ENCODE data around the gene MMP1.
"Not testable (repeated sequence)": the region's sequence is repeated elsewhere in the genome, so short reads cannot be mapped to it uniquely, and the experiment has no call there.

MMP1 gene

DNA sequence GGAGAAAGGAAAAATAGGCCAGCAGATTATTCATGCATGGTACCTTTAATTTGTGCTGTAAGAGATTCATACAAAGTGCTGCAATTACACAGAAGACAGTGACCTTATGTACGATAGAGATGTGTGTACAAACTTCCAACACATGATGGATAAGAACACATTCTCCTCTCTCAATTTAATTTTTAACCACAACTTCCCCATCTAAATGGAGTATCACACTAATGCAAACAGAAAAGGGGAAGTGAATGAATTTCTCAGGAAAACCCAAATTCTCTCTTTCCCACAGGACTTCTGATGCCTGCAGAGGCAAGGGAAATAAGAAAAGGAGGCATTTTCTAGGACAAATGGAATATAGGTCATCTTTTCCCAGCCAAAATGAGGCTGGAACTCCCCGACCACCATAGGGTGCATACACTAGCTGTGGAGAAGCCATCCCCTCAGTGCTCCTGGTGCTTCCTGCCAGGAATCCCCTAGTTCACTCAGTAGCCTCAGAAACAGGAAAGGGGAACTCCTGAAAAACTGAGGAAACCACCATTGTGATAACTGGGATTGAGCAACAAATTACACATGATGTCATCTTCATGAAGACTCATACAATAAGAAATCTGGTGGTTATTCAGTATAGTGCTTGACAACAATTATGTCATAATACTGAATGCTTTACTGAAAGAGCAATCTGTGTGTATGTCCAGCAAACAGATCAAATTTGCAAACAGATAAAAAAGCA, 40.0 kb downstream of the MMP1 start:
- H3K4me1 Mint-ChIP-seq (ENCODE audit: low read depth), result peaks cover 2% of the 10 kb centered on the region
- H3K9me3 Mint-ChIP-seq, result no peaks in the 10 kb centered on the region
- H3K36me3 Mint-ChIP-seq (ENCODE audit: low read depth), result no peaks in the 10 kb centered on the region
- no peak overlapping the region for H3K27ac Mint-ChIP-seq
- H3K27me3 Mint-ChIP-seq, result peaks cover 35% of the 10 kb centered on the region
- no peak for DNase-seq
- no peak overlapping the region for H3K4me3 Mint-ChIP-seq

DNA sequence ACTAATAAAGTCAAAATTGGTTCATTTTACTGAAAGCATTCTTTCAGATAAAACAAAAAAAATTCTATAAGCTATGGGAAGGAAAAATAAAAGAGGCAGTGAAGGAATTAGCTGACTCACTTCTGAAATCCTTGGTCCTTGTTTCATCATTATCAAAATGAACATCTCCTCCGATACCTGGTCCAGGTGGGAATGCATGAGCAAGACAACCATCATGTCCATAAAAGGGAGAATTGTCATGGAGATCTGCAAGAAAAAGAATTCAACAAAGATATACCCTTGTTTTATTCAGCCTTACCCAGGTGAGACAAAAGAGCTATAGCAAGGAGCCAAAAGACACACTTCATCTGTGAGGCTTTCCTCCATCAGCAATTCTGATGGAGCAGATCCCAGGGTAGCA, 44.7 kb downstream of the MMP1 start:
- no peak overlapping the region for H3K27ac Mint-ChIP-seq
- H3K36me3 Mint-ChIP-seq (ENCODE audit: low read depth), result no peaks in the 10 kb centered on the region
- peaks cover 45% of the 10 kb centered on the region for H3K27me3 Mint-ChIP-seq

DNA sequence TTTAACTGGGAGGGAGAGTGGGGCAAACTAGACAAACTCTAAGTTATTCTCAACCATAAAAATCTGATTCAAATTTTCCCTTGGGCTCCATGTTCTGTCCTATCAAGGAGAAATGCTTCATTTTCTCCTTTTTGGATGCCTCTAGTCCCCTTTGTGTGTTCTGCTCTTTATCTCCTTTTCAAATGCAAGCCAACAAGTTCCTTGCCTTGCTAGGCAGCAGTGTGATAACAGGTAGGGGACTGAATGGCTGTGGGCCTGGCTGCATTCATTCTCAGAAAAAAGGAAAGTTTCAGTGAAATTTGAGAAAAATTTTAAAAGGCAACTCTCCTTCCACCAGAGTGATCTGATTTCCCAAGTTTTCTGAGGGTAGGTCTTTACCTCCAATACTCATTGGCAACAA, 46.3 kb downstream of the MMP1 start:
- no peak for DNase-seq
- no peaks in the 10 kb centered on the region for H3K36me3 Mint-ChIP-seq (ENCODE audit: low read depth)
- H3K9me3 Mint-ChIP-seq, result peaks cover 2% of the 10 kb centered on the region
- no peak overlapping the region for H3K27ac Mint-ChIP-seq
- no peak overlapping the region for H3K4me3 Mint-ChIP-seq
- no peaks in the 10 kb centered on the region for H3K4me1 Mint-ChIP-seq (ENCODE audit: low read depth)
- peaks cover 37% of the 10 kb centered on the region for H3K27me3 Mint-ChIP-seq

More for the DNA sequence above, 44.7 kb downstream of the MMP1 start:
- Mint-ChIP-seq H3K9me3 (no peaks in the 10 kb centered on the region), H3K4me1 (ENCODE audit: low read depth) (no peaks in the 10 kb centered on the region), H3K4me3 (no peak overlapping the region)
- DNase-seq, result no peak

DNA sequence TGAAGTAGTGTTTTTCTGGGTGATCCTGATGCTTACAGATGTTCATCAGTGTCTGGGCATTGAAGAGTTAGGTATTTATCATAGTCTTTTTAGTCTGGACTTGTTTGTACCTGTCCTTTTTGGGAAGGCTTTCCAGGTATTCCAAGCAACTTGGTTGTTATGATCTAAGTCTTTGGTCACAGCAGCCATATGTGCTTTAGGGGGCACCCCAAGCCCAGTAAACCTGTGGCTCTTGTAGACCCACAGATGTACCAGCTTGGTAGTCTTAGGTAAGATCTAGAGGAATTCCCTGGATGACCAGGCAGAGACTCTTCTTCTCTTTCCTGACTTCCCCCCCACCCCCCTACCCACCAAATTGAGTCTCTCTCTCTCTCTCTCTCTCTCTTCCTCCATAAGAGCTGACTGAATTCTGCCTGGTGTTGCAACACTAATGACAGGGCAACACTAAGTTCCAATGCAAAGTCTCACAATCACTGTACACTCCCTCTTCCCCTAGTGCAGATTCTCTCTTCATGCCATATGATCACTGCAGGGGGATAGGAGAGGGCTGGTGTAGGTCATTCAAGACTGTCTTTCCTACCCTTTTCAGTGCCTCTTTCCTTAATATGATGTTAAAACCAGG, 48.7 kb downstream of the MMP1 start:
- Mint-ChIP-seq H3K27ac (no peak overlapping the region), H3K4me1 (ENCODE audit: low read depth) (no peaks in the 10 kb centered on the region), H3K36me3 (ENCODE audit: low read depth) (no peaks in the 10 kb centered on the region), H3K4me3 (no peak overlapping the region), H3K9me3 (peaks cover 2% of the 10 kb centered on the region), H3K27me3 (peaks cover 24% of the 10 kb centered on the region)
- DNase-seq, result no peak

DNA sequence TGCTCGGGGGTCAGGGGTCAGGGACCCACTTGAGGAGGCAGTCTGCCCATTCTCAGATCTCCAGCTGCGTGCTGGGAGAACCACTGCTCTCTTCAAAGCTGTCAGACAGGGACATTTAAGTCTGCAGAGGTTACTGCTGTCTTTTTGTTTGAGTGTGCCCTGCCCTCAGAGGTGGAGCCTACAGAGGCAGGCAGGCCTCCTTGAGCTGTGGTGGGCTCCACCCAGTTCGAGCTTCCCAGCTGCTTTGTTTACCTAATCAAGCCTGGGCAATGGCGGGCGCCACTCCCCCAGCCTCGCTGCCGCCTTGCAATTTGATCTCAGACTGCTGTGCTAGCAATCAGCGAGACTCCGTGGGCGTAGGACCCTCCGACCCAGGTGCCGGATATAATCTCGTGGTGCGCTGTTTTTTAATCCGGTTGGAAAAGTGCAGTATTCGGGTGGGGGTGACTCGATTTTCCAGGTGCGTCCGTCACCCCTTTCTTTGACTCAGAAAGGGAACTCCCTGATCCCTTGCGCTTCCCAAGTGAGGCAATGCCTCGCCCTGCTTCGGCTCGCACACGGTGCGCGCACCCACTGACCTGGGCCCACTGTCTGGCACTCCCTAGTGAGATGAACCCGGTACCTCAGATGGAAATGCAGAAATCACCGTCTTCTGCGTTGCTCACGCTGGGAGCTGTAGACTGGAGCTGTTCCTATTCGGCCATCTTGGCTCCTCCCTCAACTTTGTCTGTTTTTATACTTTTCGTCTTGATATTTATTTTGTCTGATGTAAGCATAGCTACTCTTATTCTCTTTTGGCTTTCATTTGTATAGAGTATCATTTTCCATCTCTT, 51.0 kb downstream of the MMP1 start:
- not testable (repeated sequence) for H3K36me3 Mint-ChIP-seq (ENCODE audit: low read depth); H3K9me3 Mint-ChIP-seq; H3K4me3 Mint-ChIP-seq; H3K27ac Mint-ChIP-seq; DNase-seq; H3K4me1 Mint-ChIP-seq (ENCODE audit: low read depth)
- peaks cover 15% of the 10 kb centered on the region for H3K27me3 Mint-ChIP-seq

Measured in activated T-cell treated with anti-CD3 and anti-CD28 coated beads, Interleukin-2, amount 50 U/mL, for 24 hours (primary cell).